CD4-positive, CD25-positive, alpha-beta regulatory T cell (primary cell): Measurements from ENCODE around the gene FUBP3. TPM values are rescaled to one million over a fixed set of nuclear protein-coding genes. Genes with fewer than 3 reads are reported as not detected.

ENCODE experiments used
- ATAC-seq, 2 donors: fragments of 150-1000 bp; cut with Tn5 transposase; one replicate each; pipeline ENCODE4 v1.10.0; 2021; ENCODE audit warnings: low read depth in 2 of 2, moderate number of reproducible peaks in 2 of 2, moderate library complexity in 1 of 2
- DNase-seq, 3 donors: peaks; one replicate each; pipeline versions ENCODE4 v3.0.0 to v3.0.0-alpha.2; 2012 to 2022; ENCODE audit warnings: mixed read lengths in 1 of 3
- H3K27ac ChIP-seq: one replicate; pipeline ENCODE4 v1.7.0; 2013; ENCODE audit warnings: mild to moderate bottlenecking, low read length; ENCODE audit not compliant: insufficient read depth, poor library complexity, severe bottlenecking
- H3K27me3 ChIP-seq: one replicate; pipeline ENCODE4 v1.7.0; 2013; ENCODE audit warnings: low read length; ENCODE audit not compliant: control insufficient read depth, insufficient read depth
- H3K36me3 ChIP-seq: one replicate; pipeline ENCODE4 v1.7.0; 2013; ENCODE audit warnings: mild to moderate bottlenecking, low read length, moderate library complexity; ENCODE audit not compliant: control insufficient read depth, insufficient read depth
- H3K4me1 ChIP-seq: 2 replicates; pipeline ENCODE4 v1.7.0; 2013; ENCODE audit warnings: mild to moderate bottlenecking, low read length; ENCODE audit not compliant: insufficient read depth, control insufficient read depth, poor library complexity, severe bottlenecking
- H3K4me3 ChIP-seq: one replicate; pipeline ENCODE4 v1.7.0; 2013; ENCODE audit warnings: low read depth, mild to moderate bottlenecking, low read length, moderate library complexity
- H3K9me3 ChIP-seq, 2 experiments: 1 replicate in 1 of 2; 2 replicates in 1 of 2; pipeline ENCODE4 v1.7.0; 2013; ENCODE audit warnings: low read length in 2 of 2, mild to moderate bottlenecking in 1 of 2, moderate library complexity in 1 of 2; ENCODE audit not compliant: control insufficient read depth in 2 of 2
- H3K27ac Mint-ChIP-seq, 3 donors: one replicate each; pipeline ENCODE4 v1.8.0; 2020 to 2022; ENCODE audit warnings: mild to moderate bottlenecking in 3 of 3, mixed read lengths in 3 of 3, moderate library complexity in 2 of 3
- H3K27me3 Mint-ChIP-seq: one replicate; pipeline ENCODE4 v1.8.0; 2022; ENCODE audit warnings: mild to moderate bottlenecking, mixed read lengths
- H3K36me3 Mint-ChIP-seq: one replicate; pipeline ENCODE4 v1.8.0; 2020; ENCODE audit warnings: mixed read lengths
- H3K4me1 Mint-ChIP-seq, 4 donors: one replicate each; pipeline ENCODE4 v1.8.0; 2020 to 2022; ENCODE audit warnings: mixed read lengths in 4 of 4, mild to moderate bottlenecking in 1 of 4
- H3K4me3 Mint-ChIP-seq, 4 donors: one replicate each; pipeline ENCODE4 v1.8.0; 2020 to 2022; ENCODE audit warnings: mild to moderate bottlenecking in 4 of 4, mixed read lengths in 4 of 4, moderate library complexity in 3 of 4
- H3K9me3 Mint-ChIP-seq, 7 donors: one replicate each; pipeline ENCODE4 v1.8.0; 2020 to 2022; ENCODE audit warnings: mixed read lengths in 7 of 7, mild to moderate bottlenecking in 3 of 7, moderate library complexity in 2 of 7
- polyA plus RNA-seq, 4 donors: library from polyadenylated mRNA; unstranded; fragments of 300-500 nt; fragmentation: Illumina TruSeq; gene quantifications; one replicate each; pipeline ENCODE4 v1.2.3, GENCODE V29; 2021
- total RNA-seq: library from RNA; stranded (reverse); gene quantifications from one replicate; pipeline ENCODE4 v1.2.3, GENCODE V29; 2022

The FUBP3 gene
- total RNA-seq (34.2 TPM), polyA plus RNA-seq (10 to 100 TPM; 20.0 to 26.7 (median 23.2) TPM)

- DNase-seq (peak; percentile 74 to 92 (median 83)), ATAC-seq (peak; percentile 83 to 84)
- Histone ChIP-seq H3K36me3 (peaks cover 13% of the 10 kb centered on the region), H3K9me3 (no peaks in the 10 kb centered on the region), H3K4me1 (peaks cover 26% of the 10 kb centered on the region), H3K27me3 (no peaks in the 10 kb centered on the region), H3K4me3 (peak within 1 kb of the TSS; percentile 81), H3K27ac (peak within 1 kb of the TSS; percentile 79)
- peak within 1 kb of the TSS; percentile 86 to 95 (median 94) for H3K27ac Mint-ChIP-seq
- no peaks in the 10 kb centered on the region for H3K36me3 Mint-ChIP-seq
- H3K4me1 Mint-ChIP-seq: peaks cover 34 to 57% (median 38%) of the 10 kb centered on the region in 4 donors
- H3K27me3 Mint-ChIP-seq: peaks cover 11% of the 10 kb centered on the region
- no peaks in the 10 kb centered on the region for H3K9me3 Mint-ChIP-seq
- peak within 1 kb of the TSS; percentile 93 to 96 (median 96) for H3K4me3 Mint-ChIP-seq
These were observed at the start of gene FUBP3 for GRCh38 chr9:130578865-130579737. Gene FUBP3, plus strand, starts transcription at chr9:130579577. Its CDS starts 104 bp downstream, at chr9:130579681.

GRCh38 chr9:130530938-130531337, 48.4 kb upstream of the FUBP3 start:
- Mint-ChIP-seq H3K27ac (no peak overlapping the region), H3K9me3 (no peaks in the 10 kb centered on the region), H3K4me1 (peaks cover 0 to 11% (median 0%) of the 10 kb centered on the region in 4 donors), H3K4me3 (no peak overlapping the region), H3K36me3 (no peaks in the 10 kb centered on the region), H3K27me3 (peaks cover 20% of the 10 kb centered on the region)
- Histone ChIP-seq H3K27ac (no peak overlapping the region), H3K27me3 (peaks cover 2% of the 10 kb centered on the region), H3K36me3 (no peaks in the 10 kb centered on the region), H3K9me3 (no peaks in the 10 kb centered on the region), H3K4me3 (no peak overlapping the region), H3K4me1 (no peaks in the 10 kb centered on the region)
- DNase-seq (no peak), ATAC-seq (no peak)

- H3K9me3 ChIP-seq: no peaks in the 10 kb centered on the region
- ATAC-seq (no peak), DNase-seq (no peak)
- H3K27me3 ChIP-seq: peaks cover 5% of the 10 kb centered on the region
- H3K27ac ChIP-seq: no peak overlapping the region
- H3K4me1 Mint-ChIP-seq: peaks cover 0 to 13% (median 0%) of the 10 kb centered on the region in 4 donors
- H3K4me1 ChIP-seq: no peaks in the 10 kb centered on the region
- peaks cover 26% of the 10 kb centered on the region for H3K27me3 Mint-ChIP-seq
- H3K36me3 ChIP-seq: no peaks in the 10 kb centered on the region
- H3K9me3 Mint-ChIP-seq: peaks cover 0 to under 1% (median 0%) of the 10 kb centered on the region in 7 donors
- no peak overlapping the region for H3K27ac Mint-ChIP-seq
- H3K4me3 Mint-ChIP-seq: no peak overlapping the region
- H3K4me3 ChIP-seq: no peak overlapping the region
- H3K36me3 Mint-ChIP-seq: no peaks in the 10 kb centered on the region
These were observed 47.7 kb upstream of the FUBP3 start for GRCh38 chr9:130531670-130532069.

GRCh38 chr9:130532426-130533080, 46.8 kb upstream of the FUBP3 start:
- Mint-ChIP-seq H3K27me3 (peaks cover 31% of the 10 kb centered on the region), H3K27ac (no peak overlapping the region), H3K9me3 (peaks cover 0 to 2% (median 0%) of the 10 kb centered on the region in 7 donors), H3K36me3 (no peaks in the 10 kb centered on the region), H3K4me3 (no peak overlapping the region), H3K4me1 (peaks cover 0 to 16% (median 2%) of the 10 kb centered on the region in 4 donors)
- Histone ChIP-seq H3K36me3 (no peaks in the 10 kb centered on the region), H3K4me1 (no peaks in the 10 kb centered on the region), H3K4me3 (no peak overlapping the region), H3K9me3 (no peaks in the 10 kb centered on the region), H3K27me3 (peaks cover 7% of the 10 kb centered on the region), H3K27ac (no peak overlapping the region)
- DNase-seq (no peak), ATAC-seq (no peak)

- DNase-seq: no peak
- Mint-ChIP-seq H3K27ac (no peak overlapping the region), H3K9me3 (peaks cover 0 to 3% (median 0%) of the 10 kb centered on the region in 7 donors), H3K4me1 (peaks cover 0 to 17% (median 2%) of the 10 kb centered on the region in 4 donors), H3K36me3 (no peaks in the 10 kb centered on the region), H3K4me3 (peak overlapping the region in 1 of 4 donors; percentile 11), H3K27me3 (peaks cover 38% of the 10 kb centered on the region)
- Histone ChIP-seq H3K36me3 (no peaks in the 10 kb centered on the region), H3K4me3 (no peak overlapping the region), H3K9me3 (no peaks in the 10 kb centered on the region), H3K4me1 (no peaks in the 10 kb centered on the region), H3K27me3 (peaks cover 17% of the 10 kb centered on the region), H3K27ac (no peak overlapping the region)
- ATAC-seq: no peak
These were observed 43.4 kb upstream of the FUBP3 start for GRCh38 chr9:130535818-130536521.

GRCh38 chr9:130536701-130537107, 42.7 kb upstream of the FUBP3 start:
- peaks cover 17% of the 10 kb centered on the region for H3K27me3 ChIP-seq
- H3K9me3 Mint-ChIP-seq: peaks cover 0 to 3% (median 0%) of the 10 kb centered on the region in 7 donors
- H3K9me3 ChIP-seq: no peaks in the 10 kb centered on the region
- no peak overlapping the region for H3K4me3 ChIP-seq
- H3K4me1 ChIP-seq: no peaks in the 10 kb centered on the region
- H3K27me3 Mint-ChIP-seq: peaks cover 40% of the 10 kb centered on the region
- ATAC-seq (no peak), DNase-seq (no peak)
- peaks cover 0 to 17% (median 2%) of the 10 kb centered on the region in 4 donors for H3K4me1 Mint-ChIP-seq
- H3K4me3 Mint-ChIP-seq: peak overlapping the region in 1 of 4 donors; percentile 65
- no peak overlapping the region for H3K27ac ChIP-seq
- H3K36me3 ChIP-seq: no peaks in the 10 kb centered on the region
- H3K27ac Mint-ChIP-seq: no peak overlapping the region
- H3K36me3 Mint-ChIP-seq: no peaks in the 10 kb centered on the region

- H3K4me1 ChIP-seq: no peaks in the 10 kb centered on the region
- Mint-ChIP-seq H3K9me3 (peaks cover 0 to 3% (median 0%) of the 10 kb centered on the region in 7 donors), H3K4me1 (peaks cover 0 to 17% (median 2%) of the 10 kb centered on the region in 4 donors), H3K27me3 (peaks cover 41% of the 10 kb centered on the region), H3K36me3 (no peaks in the 10 kb centered on the region), H3K4me3 (no peak overlapping the region), H3K27ac (no peak overlapping the region)
- no peak overlapping the region for H3K4me3 ChIP-seq
- no peak for ATAC-seq
- DNase-seq: no peak
- H3K36me3 ChIP-seq: no peaks in the 10 kb centered on the region
- peaks cover 17% of the 10 kb centered on the region for H3K27me3 ChIP-seq
- no peaks in the 10 kb centered on the region for H3K9me3 ChIP-seq
- no peak overlapping the region for H3K27ac ChIP-seq
These were observed 41.9 kb upstream of the FUBP3 start for GRCh38 chr9:130537346-130538050.
